ENCODE measurements around the gene RNF182.

Gene RNF182

GRCh38 chr6:13892017-13892645, 32.6 kb upstream of the RNF182 start:
- H2AFZ ChIP-seq (ENCODE audit: low read depth, low read length): no peak overlapping the region
- H3K4me1 ChIP-seq (ENCODE audit: low read length): peaks cover 2% of the 10 kb centered on the region; the same call in 1 of the 2 replicates
- no peak for TF ChIP-seq EZH2phosphoT487 (IDR thresholded peaks at IDR 0.05; ENCODE audit: low read depth)
- no peak for TF ChIP-seq CTCF (IDR thresholded peaks at IDR 0.05; ENCODE audit: low read depth, low read length)
- no peaks in the 10 kb centered on the region for H3K79me2 ChIP-seq (ENCODE audit: low read length)
- no peaks in the 10 kb centered on the region for H3K9me3 ChIP-seq (ENCODE audit: insufficient read depth, low read length)
- no peak overlapping the region for H3K27ac ChIP-seq (ENCODE audit: low read length)
- no peak overlapping the region for H3K4me2 ChIP-seq (ENCODE audit: low read length)
- no peaks in the 10 kb centered on the region for H4K20me1 ChIP-seq (ENCODE audit: insufficient read depth, low read length)
- H3K9ac ChIP-seq (ENCODE audit: low read length): no peak overlapping the region
- no peaks in the 10 kb centered on the region for H3K27me3 ChIP-seq (ENCODE audit: low read depth, low read length)
- no peaks in the 10 kb centered on the region for H3K36me3 ChIP-seq (replicated peaks; ENCODE audit: low read depth, low read length)
- no peak overlapping the region for H3K4me3 ChIP-seq (ENCODE audit: low read length)

GRCh38 chr6:13902922-13903321, 21.8 kb upstream of the RNF182 start:
- no peaks in the 10 kb centered on the region for H3K79me2 ChIP-seq (ENCODE audit: low read length)
- no peak for TF ChIP-seq CTCF (IDR thresholded peaks at IDR 0.05; ENCODE audit: low read depth, low read length)
- no peak for TF ChIP-seq EZH2phosphoT487 (IDR thresholded peaks at IDR 0.05; ENCODE audit: low read depth)
- no peaks in the 10 kb centered on the region for H3K9me3 ChIP-seq (ENCODE audit: insufficient read depth, low read length)
- H3K9ac ChIP-seq (ENCODE audit: low read length): no peak overlapping the region
- H3K27ac ChIP-seq (ENCODE audit: low read length): no peak overlapping the region
- no peak overlapping the region for H2AFZ ChIP-seq (ENCODE audit: low read depth, low read length)
- peaks cover 10% of the 10 kb centered on the region for H3K27me3 ChIP-seq (ENCODE audit: low read depth, low read length)
- no peaks in the 10 kb centered on the region for H4K20me1 ChIP-seq (ENCODE audit: insufficient read depth, low read length)
- H3K4me3 ChIP-seq (ENCODE audit: low read length): no peak overlapping the region
- H3K4me1 ChIP-seq (ENCODE audit: low read length): no peaks in the 10 kb centered on the region
- no peaks in the 10 kb centered on the region for H3K36me3 ChIP-seq (replicated peaks; ENCODE audit: low read depth, low read length)
- no peak overlapping the region for H3K4me2 ChIP-seq (ENCODE audit: low read length)

- H3K4me2 ChIP-seq (ENCODE audit: low read length): no peak overlapping the region
- peaks cover 10% of the 10 kb centered on the region for H3K27me3 ChIP-seq (ENCODE audit: low read depth, low read length)
- no peaks in the 10 kb centered on the region for H3K4me1 ChIP-seq (ENCODE audit: low read length)
- TF ChIP-seq CTCF (IDR thresholded peaks at IDR 0.05; ENCODE audit: low read depth, low read length) (no peak), EZH2phosphoT487 (IDR thresholded peaks at IDR 0.05; ENCODE audit: low read depth) (no peak)
- no peaks in the 10 kb centered on the region for H3K79me2 ChIP-seq (ENCODE audit: low read length)
- no peak overlapping the region for H3K27ac ChIP-seq (ENCODE audit: low read length)
- no peak overlapping the region for H3K4me3 ChIP-seq (ENCODE audit: low read length)
- no peak overlapping the region for H3K9ac ChIP-seq (ENCODE audit: low read length)
- H4K20me1 ChIP-seq (ENCODE audit: insufficient read depth, low read length): no peaks in the 10 kb centered on the region
- H3K36me3 ChIP-seq (replicated peaks; ENCODE audit: low read depth, low read length): no peaks in the 10 kb centered on the region
- H2AFZ ChIP-seq (ENCODE audit: low read depth, low read length): no peak overlapping the region
- H3K9me3 ChIP-seq (ENCODE audit: insufficient read depth, low read length): no peaks in the 10 kb centered on the region
Observed at GRCh38 chr6:13903364-13903763, 21.4 kb upstream of the RNF182 start.

GRCh38 chr6:13907001-13907350, 17.8 kb upstream of the RNF182 start:
- Histone ChIP-seq H3K4me3 (ENCODE audit: low read length) (no peak overlapping the region), H4K20me1 (ENCODE audit: insufficient read depth, low read length) (no peaks in the 10 kb centered on the region), H3K36me3 (replicated peaks; ENCODE audit: low read depth, low read length) (no peaks in the 10 kb centered on the region), H3K9ac (ENCODE audit: low read length) (no peak overlapping the region), H3K27ac (ENCODE audit: low read length) (no peak overlapping the region), H3K27me3 (ENCODE audit: low read depth, low read length) (peaks cover 10% of the 10 kb centered on the region), H3K4me2 (ENCODE audit: low read length) (no peak overlapping the region), H3K4me1 (ENCODE audit: low read length) (peaks cover 29% of the 10 kb centered on the region), H3K9me3 (ENCODE audit: insufficient read depth, low read length) (no peaks in the 10 kb centered on the region), H2AFZ (ENCODE audit: low read depth, low read length) (no peak overlapping the region), H3K79me2 (ENCODE audit: low read length) (no peaks in the 10 kb centered on the region)
- TF ChIP-seq CTCF (IDR thresholded peaks at IDR 0.05; ENCODE audit: low read depth, low read length) (no peak), EZH2phosphoT487 (IDR thresholded peaks at IDR 0.05; ENCODE audit: low read depth) (no peak)

Measured in OCI-LY3 (cell line).